Mucosa of rectum (tissue), 2 donors: ENCODE results near the gene MYO3B.
"Not testable (repeated sequence)": the region's sequence is repeated elsewhere in the genome, so short reads cannot be mapped to it uniquely, and the experiment has no call there.

ENCODE experiments used
- H3K27ac ChIP-seq, 2 donors: one replicate each; pipeline ENCODE4 v1.7.0; 2013; ENCODE audit warnings: inconsistent platforms in 2 of 2, low read depth in 2 of 2, low read length in 2 of 2
- H3K27me3 ChIP-seq, 2 donors: one replicate each; pipeline ENCODE4 v1.7.0; 2013; ENCODE audit warnings: low read length in 2 of 2; ENCODE audit not compliant: control insufficient read depth in 2 of 2, insufficient read depth in 2 of 2
- H3K36me3 ChIP-seq, 2 donors: one replicate each; pipeline ENCODE4 v1.7.0; 2013; ENCODE audit warnings: low read length in 2 of 2; ENCODE audit not compliant: control insufficient read depth in 2 of 2, insufficient read depth in 2 of 2
- H3K4me1 ChIP-seq, 2 donors: one replicate each; pipeline ENCODE4 v1.7.0; 2013; ENCODE audit warnings: low read length in 2 of 2, mild to moderate bottlenecking in 1 of 2; ENCODE audit not compliant: control insufficient read depth in 2 of 2, insufficient read depth in 2 of 2
- H3K4me3 ChIP-seq, 2 donors: one replicate each; pipeline ENCODE4 v1.7.0; 2013; ENCODE audit warnings: low read length in 2 of 2
- H3K9ac ChIP-seq, 2 donors: one replicate each; pipeline ENCODE4 v1.7.0; 2013; ENCODE audit warnings: low read length in 2 of 2, low read depth in 1 of 2, mild to moderate bottlenecking in 1 of 2
- H3K9me3 ChIP-seq, 2 donors: one replicate each; pipeline ENCODE4 v1.7.0; 2013; ENCODE audit warnings: low read length in 2 of 2; ENCODE audit not compliant: control insufficient read depth in 2 of 2
- donor health status: healthy.
- donor health status: Normal muscosa, but diverticular disease.

The MYO3B gene

DNA sequence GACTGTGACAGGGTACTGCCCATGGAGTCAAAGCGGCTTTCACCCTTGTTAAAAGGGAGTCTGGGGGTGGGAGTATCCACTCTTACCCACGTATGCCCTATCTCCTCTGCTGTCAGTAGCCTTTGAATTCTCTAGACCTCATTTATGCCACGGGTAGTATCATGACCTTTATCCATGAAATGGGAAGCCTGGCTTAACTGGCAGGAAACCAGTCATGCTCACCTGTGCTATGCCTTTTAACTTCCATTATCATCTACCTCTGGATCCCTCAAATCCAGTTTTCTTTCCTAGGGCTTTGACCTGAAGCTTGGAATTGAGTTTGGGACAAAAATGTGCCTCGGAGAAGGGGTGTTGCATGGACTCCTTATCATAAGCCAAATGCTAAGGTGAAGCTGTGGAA is 30.0 kb downstream of the MYO3B start:
- no peak overlapping the region for H3K4me3 ChIP-seq
- no peaks in the 10 kb centered on the region for H3K9me3 ChIP-seq
- H3K36me3 ChIP-seq = no peaks in the 10 kb centered on the region
- H3K27ac ChIP-seq = no peak overlapping the region
- H3K9ac ChIP-seq = no peak overlapping the region
- H3K4me1 ChIP-seq = no peaks in the 10 kb centered on the region
- no peaks in the 10 kb centered on the region for H3K27me3 ChIP-seq

- Histone ChIP-seq H3K27ac (no peak overlapping the region), H3K9ac (no peak overlapping the region), H3K27me3 (no peaks in the 10 kb centered on the region), H3K9me3 (no peaks in the 10 kb centered on the region), H3K4me3 (no peak overlapping the region), H3K4me1 (no peaks in the 10 kb centered on the region), H3K36me3 (no peaks in the 10 kb centered on the region)
These were observed 31.0 kb downstream of the MYO3B start for GRCh38 chr2:170208967-170209366.

GRCh38 chr2:170212625-170213280 is 34.8 kb downstream of the MYO3B start:
- Histone ChIP-seq H3K4me3 (no peak overlapping the region), H3K9me3 (no peaks in the 10 kb centered on the region), H3K36me3 (no peaks in the 10 kb centered on the region), H3K27ac (no peak overlapping the region), H3K4me1 (no peaks in the 10 kb centered on the region), H3K9ac (no peak overlapping the region), H3K27me3 (no peaks in the 10 kb centered on the region)

DNA sequence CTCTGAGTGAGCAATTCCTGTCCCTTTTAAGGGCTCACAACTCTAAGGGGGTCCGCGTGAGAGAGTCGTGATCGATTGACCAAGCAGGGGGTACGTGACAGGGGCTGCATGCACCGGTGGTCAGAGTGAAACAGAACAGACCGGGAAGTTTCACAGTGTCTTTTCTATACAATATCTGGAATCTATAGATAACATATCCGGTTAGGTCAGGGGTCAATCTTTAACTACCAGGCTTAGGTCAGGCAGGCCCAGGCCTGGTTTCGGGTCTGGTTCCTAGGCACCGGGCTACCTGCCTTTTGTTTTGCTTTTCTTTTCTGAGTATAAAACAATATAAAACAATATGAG is 35.3 kb downstream of the MYO3B start:
- not testable (repeated sequence) for H3K27ac ChIP-seq, H3K36me3 ChIP-seq, H3K4me1 ChIP-seq, H3K9ac ChIP-seq, H3K27me3 ChIP-seq, H3K9me3 ChIP-seq, H3K4me3 ChIP-seq

GRCh38 chr2:170213651-170214050 is 35.7 kb downstream of the MYO3B start:
- Histone ChIP-seq H3K4me3 (no peak overlapping the region), H3K9ac (no peak overlapping the region), H3K27me3 (no peaks in the 10 kb centered on the region), H3K4me1 (no peaks in the 10 kb centered on the region), H3K27ac (no peak overlapping the region), H3K9me3 (no peaks in the 10 kb centered on the region), H3K36me3 (no peaks in the 10 kb centered on the region)

- H3K9me3 ChIP-seq = no peaks in the 10 kb centered on the region
These were observed 36.5 kb downstream of the MYO3B start for GRCh38 chr2:170214309-170214948.

DNA sequence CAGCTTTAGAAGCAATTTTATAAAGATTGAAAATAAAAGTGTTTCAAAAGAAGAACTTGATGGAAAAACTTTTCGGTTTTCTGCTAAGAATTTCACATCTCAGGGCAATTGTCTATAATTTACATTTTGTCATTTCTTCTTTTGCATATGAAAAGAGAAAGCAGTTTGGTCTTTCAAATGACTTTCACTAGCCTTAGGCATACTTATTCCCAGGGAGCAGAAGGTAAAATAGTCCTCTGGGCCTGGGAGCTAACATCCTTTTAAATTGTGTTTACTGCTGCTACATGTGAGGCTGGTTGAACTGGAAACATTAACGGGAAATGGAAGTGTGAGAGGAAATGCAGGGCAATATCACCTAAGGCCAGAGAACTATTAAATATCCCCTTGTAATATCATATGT is 37.1 kb downstream of the MYO3B start:
- Histone ChIP-seq H3K4me1 (no peaks in the 10 kb centered on the region), H3K9ac (no peak overlapping the region), H3K27ac (no peak overlapping the region)

More at GRCh38 chr2:170214309-170214948, 36.5 kb downstream of the MYO3B start:
- Histone ChIP-seq H3K27ac (no peak overlapping the region), H3K4me1 (no peaks in the 10 kb centered on the region), H3K36me3 (no peaks in the 10 kb centered on the region), H3K27me3 (no peaks in the 10 kb centered on the region), H3K9ac (no peak overlapping the region), H3K4me3 (no peak overlapping the region)

GRCh38 chr2:170216428-170216827 is 38.5 kb downstream of the MYO3B start:
- Histone ChIP-seq H3K9me3 (no peaks in the 10 kb centered on the region), H3K9ac (no peak overlapping the region), H3K4me1 (no peaks in the 10 kb centered on the region), H3K27me3 (no peaks in the 10 kb centered on the region), H3K36me3 (no peaks in the 10 kb centered on the region), H3K27ac (no peak overlapping the region), H3K4me3 (no peak overlapping the region)

More for the DNA sequence above, 37.1 kb downstream of the MYO3B start:
- H3K36me3 ChIP-seq = no peaks in the 10 kb centered on the region
- no peak overlapping the region for H3K4me3 ChIP-seq
- no peaks in the 10 kb centered on the region for H3K9me3 ChIP-seq
- no peaks in the 10 kb centered on the region for H3K27me3 ChIP-seq

GRCh38 chr2:170216981-170217380 is 39.0 kb downstream of the MYO3B start:
- Histone ChIP-seq H3K36me3 (no peaks in the 10 kb centered on the region), H3K9me3 (no peaks in the 10 kb centered on the region), H3K27ac (no peak overlapping the region), H3K27me3 (no peaks in the 10 kb centered on the region), H3K4me3 (no peak overlapping the region), H3K4me1 (no peaks in the 10 kb centered on the region), H3K9ac (no peak overlapping the region)

- Histone ChIP-seq H3K36me3 (no peaks in the 10 kb centered on the region), H3K27ac (no peak overlapping the region), H3K27me3 (no peaks in the 10 kb centered on the region), H3K4me1 (no peaks in the 10 kb centered on the region), H3K9me3 (no peaks in the 10 kb centered on the region), H3K9ac (no peak overlapping the region), H3K4me3 (no peak overlapping the region)
These were observed 39.9 kb downstream of the MYO3B start for GRCh38 chr2:170217778-170218251.
